ENCODE data around the gene PCK1. TPM values are rescaled to one million over a fixed set of nuclear protein-coding genes. Genes with fewer than 3 reads are reported as not detected.

PCK1 gene
- total RNA-seq, 4 donors from 2014 or later = 0.56 to 3.4 (median 2.2) TPM

DNA sequence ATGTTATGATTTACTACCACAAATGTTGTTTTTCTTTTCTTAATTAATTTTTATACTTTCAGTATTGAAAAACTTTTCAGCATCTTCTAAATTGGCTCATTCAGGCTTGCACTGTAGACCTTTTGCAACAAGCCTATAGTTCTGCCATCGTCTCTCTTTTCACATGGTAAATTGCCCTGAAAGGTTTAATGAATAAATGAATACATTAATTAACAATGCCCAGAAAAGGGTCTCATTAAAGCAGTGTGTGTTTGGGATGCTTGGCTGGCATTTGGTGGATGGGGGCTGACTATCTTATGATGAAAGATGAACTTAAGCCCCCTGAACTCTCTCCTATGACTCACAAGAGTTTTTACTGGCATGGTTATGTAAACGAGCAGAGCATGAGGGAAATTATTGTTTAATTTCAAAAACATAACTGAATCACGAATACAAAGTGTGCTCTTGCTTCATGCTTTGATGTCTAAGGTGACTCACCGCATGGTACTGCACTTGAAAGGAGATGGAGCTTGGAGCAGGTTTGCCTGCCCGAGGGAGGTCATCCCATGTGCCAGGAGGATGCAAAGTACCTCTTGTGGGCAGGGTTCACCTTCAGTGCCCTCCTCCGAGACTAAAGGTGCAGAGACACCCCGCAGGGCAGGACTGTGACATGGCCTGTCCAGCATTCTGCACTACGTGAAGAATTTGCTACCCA is 13.8 kb upstream of the PCK1 start:
- Histone ChIP-seq H3K4me3 (replicated peaks in 1 of 3) (no peak overlapping the region), H3K27me3 (no peaks in the 10 kb centered on the region), H3K4me1 (no peaks in the 10 kb centered on the region), H3K9me3 (no peaks in the 10 kb centered on the region), H3K36me3 (no peaks in the 10 kb centered on the region), H3K27ac (no peak overlapping the region)
- no peak for DNase-seq
- intact Hi-C loops (cut with DNase I) = no loop called here
- WGBS, 2 donors = 81 to 88% methylated on average over 8 of the region's 8 CpGs
- TF ChIP-seq, protein P1, sequence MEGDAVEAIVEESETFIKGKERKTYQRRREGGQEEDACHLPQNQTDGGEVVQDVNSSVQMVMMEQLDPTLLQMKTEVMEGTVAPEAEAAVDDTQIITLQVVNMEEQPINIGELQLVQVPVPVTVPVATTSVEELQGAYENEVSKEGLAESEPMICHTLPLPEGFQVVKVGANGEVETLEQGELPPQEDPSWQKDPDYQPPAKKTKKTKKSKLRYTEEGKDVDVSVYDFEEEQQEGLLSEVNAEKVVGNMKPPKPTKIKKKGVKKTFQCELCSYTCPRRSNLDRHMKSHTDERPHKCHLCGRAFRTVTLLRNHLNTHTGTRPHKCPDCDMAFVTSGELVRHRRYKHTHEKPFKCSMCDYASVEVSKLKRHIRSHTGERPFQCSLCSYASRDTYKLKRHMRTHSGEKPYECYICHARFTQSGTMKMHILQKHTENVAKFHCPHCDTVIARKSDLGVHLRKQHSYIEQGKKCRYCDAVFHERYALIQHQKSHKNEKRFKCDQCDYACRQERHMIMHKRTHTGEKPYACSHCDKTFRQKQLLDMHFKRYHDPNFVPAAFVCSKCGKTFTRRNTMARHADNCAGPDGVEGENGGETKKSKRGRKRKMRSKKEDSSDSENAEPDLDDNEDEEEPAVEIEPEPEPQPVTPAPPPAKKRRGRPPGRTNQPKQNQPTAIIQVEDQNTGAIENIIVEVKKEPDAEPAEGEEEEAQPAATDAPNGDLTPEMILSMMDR (IDR thresholded peaks at IDR 0.05) = no peak
- no peak for TF ChIP-seq POLR2A (IDR thresholded peaks at IDR 0.05)

DNA sequence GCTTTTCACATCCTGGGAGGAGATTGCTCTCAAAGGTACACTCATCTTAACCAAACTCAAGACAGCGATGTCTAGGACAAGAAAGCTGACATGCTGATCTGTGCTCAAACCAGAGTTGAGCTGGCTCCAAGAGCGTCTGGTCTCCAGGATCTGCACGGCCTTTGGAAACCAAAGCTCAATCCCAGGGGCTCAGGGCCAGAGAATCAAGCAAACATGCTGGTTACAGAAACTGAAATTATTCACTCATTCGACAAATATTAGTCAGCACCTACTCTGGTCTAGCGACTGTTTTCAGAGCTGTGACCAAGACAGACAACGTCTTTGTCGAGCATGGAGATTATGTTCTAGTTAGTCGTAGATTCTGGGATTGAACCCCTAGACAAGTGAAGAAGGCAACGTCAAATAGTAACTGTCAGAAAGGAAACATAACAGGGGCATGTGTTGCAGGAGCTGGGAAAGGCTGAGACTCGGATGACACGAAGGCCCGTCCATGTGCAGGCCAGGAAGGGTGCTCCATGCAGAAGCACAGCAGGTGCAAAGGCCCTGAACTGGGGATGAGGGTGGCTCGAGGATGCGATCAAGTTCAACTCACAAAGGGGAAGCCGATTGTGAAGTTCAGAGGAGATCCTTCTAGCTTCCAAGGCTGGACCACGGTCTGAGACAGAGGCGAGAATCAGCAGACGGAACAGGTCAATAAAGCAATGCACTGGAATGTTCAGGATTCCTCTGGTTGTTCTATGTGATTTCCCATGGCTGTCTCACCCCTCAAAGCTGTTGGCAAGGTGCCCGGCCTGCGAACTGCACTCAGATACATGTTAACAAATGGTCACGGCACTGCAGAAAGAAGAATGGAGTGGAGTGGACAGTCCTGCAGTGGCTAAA is 12.5 kb upstream of the PCK1 start:
- Histone ChIP-seq H3K9me3 (no peaks in the 10 kb centered on the region), H3K27me3 (no peaks in the 10 kb centered on the region), H3K36me3 (no peaks in the 10 kb centered on the region), H3K4me3 (replicated peaks in 1 of 3) (no peak overlapping the region), H3K27ac (no peak overlapping the region), H3K4me1 (no peaks in the 10 kb centered on the region)
- TF ChIP-seq, protein P1 (IDR thresholded peaks at IDR 0.05) = no peak
- TF ChIP-seq POLR2A (IDR thresholded peaks at IDR 0.05) = no peak
- intact Hi-C loops (cut with DNase I) = no loop called here
- WGBS, 2 donors = 69 to 75% methylated on average over 21 of the region's 21 CpGs
- DNase-seq = peak; percentile 75 to 80

DNA sequence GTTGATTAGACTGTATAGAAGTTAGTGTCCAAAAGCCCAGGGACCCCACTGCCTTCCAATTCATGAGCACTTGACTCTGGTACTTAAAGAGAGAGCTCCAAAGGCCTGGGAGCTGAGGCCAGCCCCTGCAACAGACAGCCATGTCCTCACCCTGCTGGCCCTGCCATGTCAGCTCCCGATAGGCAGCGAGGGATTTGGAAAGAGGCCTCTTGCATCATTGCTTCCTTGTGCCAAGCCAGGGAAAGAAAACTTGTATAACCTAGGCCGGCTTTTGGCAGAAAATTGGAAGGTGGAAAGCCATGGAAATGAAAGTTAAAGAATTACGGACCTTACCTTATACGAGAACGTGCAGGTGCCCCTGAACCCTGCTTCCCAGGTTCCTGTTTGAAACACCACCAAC is 8.4 kb upstream of the PCK1 start:
- Histone ChIP-seq H3K27me3 (no peaks in the 10 kb centered on the region), H3K4me3 (replicated peaks in 1 of 3) (no peak overlapping the region), H3K27ac (no peak overlapping the region), H3K9me3 (no peaks in the 10 kb centered on the region), H3K4me1 (no peaks in the 10 kb centered on the region), H3K36me3 (no peaks in the 10 kb centered on the region)
- DNase-seq = no peak
- intact Hi-C loops (cut with DNase I) = no loop called here
- WGBS, 2 donors = 95 to 96% methylated on average over 6 of the region's 6 CpGs
- TF ChIP-seq, protein P1 (IDR thresholded peaks at IDR 0.05) = no peak
- TF ChIP-seq POLR2A (IDR thresholded peaks at IDR 0.05) = no peak

GRCh38 chr20:57553376-57554018 is 7.4 kb upstream of the PCK1 start:
- WGBS, 2 donors = 79 to 81% methylated on average over 11 of the region's 11 CpGs
- Histone ChIP-seq H3K9me3 (no peaks in the 10 kb centered on the region), H3K4me1 (no peaks in the 10 kb centered on the region), H3K36me3 (no peaks in the 10 kb centered on the region), H3K4me3 (replicated peaks in 1 of 3) (no peak overlapping the region), H3K27me3 (no peaks in the 10 kb centered on the region), H3K27ac (no peak overlapping the region)
- intact Hi-C loops (cut with DNase I) = no loop called here
- no peak for DNase-seq
- TF ChIP-seq, protein P1 (IDR thresholded peaks at IDR 0.05) = no peak
- no peak for TF ChIP-seq POLR2A (IDR thresholded peaks at IDR 0.05)
